ENCODE data around the gene ATP2B2. TPM values are rescaled to one million over a fixed set of nuclear protein-coding genes. Genes with fewer than 3 reads are reported as not detected.

Gene ATP2B2
- total RNA-seq, 1 donor from 2014 or later = 0.09 TPM

- Histone ChIP-seq H3K4me3 (no peak overlapping the region), H3K9me3 (no peaks in the 10 kb centered on the region), H3K27me3 (ENCODE audit: low read depth) (peaks cover 9% of the 10 kb centered on the region), H3K36me3 (no peaks in the 10 kb centered on the region), H3K27ac (no peak overlapping the region), H3K4me1 (no peaks in the 10 kb centered on the region)
- no peak for DNase-seq
- ATAC-seq = no peak
- TF ChIP-seq, protein P1, sequence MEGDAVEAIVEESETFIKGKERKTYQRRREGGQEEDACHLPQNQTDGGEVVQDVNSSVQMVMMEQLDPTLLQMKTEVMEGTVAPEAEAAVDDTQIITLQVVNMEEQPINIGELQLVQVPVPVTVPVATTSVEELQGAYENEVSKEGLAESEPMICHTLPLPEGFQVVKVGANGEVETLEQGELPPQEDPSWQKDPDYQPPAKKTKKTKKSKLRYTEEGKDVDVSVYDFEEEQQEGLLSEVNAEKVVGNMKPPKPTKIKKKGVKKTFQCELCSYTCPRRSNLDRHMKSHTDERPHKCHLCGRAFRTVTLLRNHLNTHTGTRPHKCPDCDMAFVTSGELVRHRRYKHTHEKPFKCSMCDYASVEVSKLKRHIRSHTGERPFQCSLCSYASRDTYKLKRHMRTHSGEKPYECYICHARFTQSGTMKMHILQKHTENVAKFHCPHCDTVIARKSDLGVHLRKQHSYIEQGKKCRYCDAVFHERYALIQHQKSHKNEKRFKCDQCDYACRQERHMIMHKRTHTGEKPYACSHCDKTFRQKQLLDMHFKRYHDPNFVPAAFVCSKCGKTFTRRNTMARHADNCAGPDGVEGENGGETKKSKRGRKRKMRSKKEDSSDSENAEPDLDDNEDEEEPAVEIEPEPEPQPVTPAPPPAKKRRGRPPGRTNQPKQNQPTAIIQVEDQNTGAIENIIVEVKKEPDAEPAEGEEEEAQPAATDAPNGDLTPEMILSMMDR (IDR thresholded peaks at IDR 0.05) = no peak
- intact Hi-C loops (cut with DNase I) = no loop called here
Observed at GRCh38 chr3:10515396-10515795, 10.0 kb upstream of the ATP2B2 start.

- no peak overlapping the region for H3K27ac ChIP-seq
- H3K36me3 ChIP-seq = no peaks in the 10 kb centered on the region
- TF ChIP-seq, protein P1 (IDR thresholded peaks at IDR 0.05) = no peak
- no peak overlapping the region for H3K4me3 ChIP-seq
- H3K9me3 ChIP-seq = no peaks in the 10 kb centered on the region
- intact Hi-C loops (cut with DNase I) = no loop called here
- peaks cover 9% of the 10 kb centered on the region for H3K27me3 ChIP-seq (ENCODE audit: low read depth)
- ATAC-seq (no peak), DNase-seq (no peak)
- H3K4me1 ChIP-seq = no peaks in the 10 kb centered on the region
Observed at GRCh38 chr3:10514407-10515069, 9.2 kb upstream of the ATP2B2 start.

GRCh38 chr3:10513306-10513705 is 7.9 kb upstream of the ATP2B2 start:
- Histone ChIP-seq H3K27me3 (ENCODE audit: low read depth) (peaks cover 2% of the 10 kb centered on the region), H3K27ac (no peak overlapping the region), H3K36me3 (no peaks in the 10 kb centered on the region), H3K9me3 (no peaks in the 10 kb centered on the region), H3K4me3 (no peak overlapping the region), H3K4me1 (no peaks in the 10 kb centered on the region)
- no peak for DNase-seq
- intact Hi-C loops (cut with DNase I) = no loop called here
- TF ChIP-seq, protein P1 (IDR thresholded peaks at IDR 0.05) = no peak
- ATAC-seq = no peak

DNA sequence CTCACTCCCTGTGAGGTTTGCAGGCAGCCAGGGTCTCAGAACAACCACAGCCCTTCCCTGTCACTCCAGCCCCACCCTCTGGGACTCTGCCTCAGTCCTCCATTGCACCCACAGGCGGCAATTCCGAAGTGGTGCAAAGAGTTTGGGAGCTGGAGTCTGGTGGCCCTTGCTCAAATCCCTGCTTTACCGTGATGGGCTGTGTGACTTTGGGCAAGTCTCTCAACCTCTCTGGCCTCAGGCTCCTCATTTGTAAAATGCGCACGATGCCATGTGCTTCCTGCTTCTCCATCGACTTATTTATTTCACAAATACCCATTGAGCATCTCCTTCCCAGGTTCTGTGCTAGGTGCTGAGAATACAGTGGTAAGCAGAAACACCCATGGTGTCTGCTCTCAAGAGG is 7.3 kb upstream of the ATP2B2 start:
- TF ChIP-seq, protein P1 (IDR thresholded peaks at IDR 0.05) = no peak
- Histone ChIP-seq H3K36me3 (no peaks in the 10 kb centered on the region), H3K9me3 (no peaks in the 10 kb centered on the region), H3K27me3 (ENCODE audit: low read depth) (no peaks in the 10 kb centered on the region), H3K4me3 (no peak overlapping the region), H3K27ac (no peak overlapping the region), H3K4me1 (no peaks in the 10 kb centered on the region)
- no peak for DNase-seq
- intact Hi-C loops (cut with DNase I) = no loop called here
- ATAC-seq = no peak

DNA sequence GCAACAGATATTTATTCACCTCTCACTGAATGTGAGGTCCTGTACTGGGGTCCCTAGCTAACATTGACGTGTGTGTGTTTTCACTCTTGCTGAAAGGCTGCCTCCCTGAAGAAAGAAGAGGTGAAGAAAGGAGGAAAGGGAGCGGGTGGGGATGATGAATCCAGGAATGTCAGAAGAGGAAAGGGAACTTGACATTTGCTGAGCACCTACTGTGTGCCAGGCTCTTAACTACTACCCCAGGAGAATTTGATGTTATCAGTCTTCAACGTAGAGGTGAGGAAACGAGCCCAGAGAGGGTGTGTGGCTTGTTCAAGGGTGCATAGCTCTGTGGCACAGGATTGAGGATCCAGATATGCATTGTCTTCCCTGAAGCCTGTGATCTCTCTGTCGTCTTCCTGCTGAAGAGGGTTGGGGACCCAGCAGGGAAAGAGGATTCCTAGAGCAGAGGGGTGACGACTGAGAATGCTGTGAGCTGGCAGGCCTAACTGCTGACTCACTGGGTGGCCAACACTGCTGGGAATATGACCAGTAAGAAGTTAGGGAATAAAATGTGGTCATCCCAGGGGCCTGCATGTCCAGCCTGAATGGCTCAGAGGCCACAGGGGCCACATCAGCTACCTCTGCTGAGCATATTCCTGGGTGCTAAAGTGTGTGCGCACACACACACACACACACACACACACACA is 6.6 kb upstream of the ATP2B2 start:
- Histone ChIP-seq H3K36me3 (no peaks in the 10 kb centered on the region), H3K4me3 (no peak overlapping the region), H3K27me3 (ENCODE audit: low read depth) (no peaks in the 10 kb centered on the region), H3K4me1 (no peaks in the 10 kb centered on the region), H3K9me3 (no peaks in the 10 kb centered on the region), H3K27ac (no peak overlapping the region)
- ATAC-seq (no peak), DNase-seq (no peak)
- intact Hi-C loops (cut with DNase I) = no loop called here
- TF ChIP-seq, protein P1 (IDR thresholded peaks at IDR 0.05) = no peak
